ENCODE measurements around the gene MIEN1.
A peak's percentile ranks its signal among the peaks of the same experiment; 100 is the strongest.
"Not testable (repeated sequence)": the region's sequence is repeated elsewhere in the genome, so short reads cannot be mapped to it uniquely, and the experiment has no call there.

Gene MIEN1

DNA sequence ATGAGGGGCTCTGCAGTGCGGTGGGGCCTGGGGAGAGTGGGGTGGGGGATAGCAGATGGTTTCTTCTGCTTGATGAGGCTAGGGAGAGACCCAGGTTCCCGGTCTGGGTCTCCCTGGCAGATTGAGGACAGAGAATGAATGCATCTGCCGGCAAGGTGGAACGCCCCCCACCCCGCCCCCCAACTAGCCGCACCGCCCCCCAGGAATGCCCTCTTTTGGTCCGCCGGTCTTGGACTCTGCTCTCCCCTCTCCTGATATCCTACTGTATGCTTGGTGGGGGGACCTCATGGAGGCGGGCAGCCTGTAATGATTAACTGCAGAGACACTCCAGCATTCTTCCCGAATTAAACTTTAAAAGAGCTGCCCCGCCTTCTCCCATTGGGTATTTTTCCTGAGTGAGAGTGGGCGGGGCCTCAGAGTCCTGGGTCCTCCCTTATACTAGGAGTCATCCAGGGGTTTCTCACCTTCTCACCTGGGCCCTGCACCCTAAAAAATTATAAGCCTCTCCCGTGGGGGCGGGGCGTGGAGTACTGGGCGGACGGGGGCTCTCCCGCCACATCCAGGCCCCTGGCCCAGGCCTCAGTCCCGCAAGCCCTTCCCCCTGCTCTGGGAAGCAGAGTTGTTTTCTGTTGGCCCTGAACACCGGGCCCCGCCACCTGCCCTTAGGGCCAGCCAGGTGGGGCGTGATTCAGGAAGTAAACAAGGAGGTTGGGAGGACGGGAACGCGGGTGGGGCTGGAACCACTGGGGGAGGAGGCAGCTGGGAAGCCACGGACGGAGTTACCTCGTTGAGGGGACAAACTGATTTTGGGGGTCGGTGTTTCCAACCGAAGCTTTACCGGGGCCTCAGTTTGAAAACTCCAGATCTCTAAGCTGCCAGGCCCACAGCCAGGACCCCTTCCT lies 8.9 kb upstream of the MIEN1 start:
- peak; percentile 71 for DNase-seq

DNA sequence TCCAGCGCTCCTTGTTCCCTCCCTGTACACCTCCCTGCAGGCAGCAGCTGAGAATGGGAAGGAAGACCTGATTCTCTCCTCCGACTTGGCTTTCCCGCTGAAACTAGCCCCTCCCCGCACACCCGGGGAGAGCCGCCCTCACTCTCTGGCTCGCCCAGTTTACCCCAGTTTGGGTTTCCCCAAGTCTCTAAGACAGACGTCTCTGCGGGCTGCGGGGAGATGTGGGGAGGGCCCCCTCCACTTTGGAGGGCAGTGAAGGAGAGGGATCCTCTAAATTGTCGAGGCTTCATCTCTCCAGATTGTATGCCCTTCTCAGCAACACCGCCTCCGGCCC lies 8.2 kb upstream of the MIEN1 start:
- DNase-seq: peak; percentile 70

DNA sequence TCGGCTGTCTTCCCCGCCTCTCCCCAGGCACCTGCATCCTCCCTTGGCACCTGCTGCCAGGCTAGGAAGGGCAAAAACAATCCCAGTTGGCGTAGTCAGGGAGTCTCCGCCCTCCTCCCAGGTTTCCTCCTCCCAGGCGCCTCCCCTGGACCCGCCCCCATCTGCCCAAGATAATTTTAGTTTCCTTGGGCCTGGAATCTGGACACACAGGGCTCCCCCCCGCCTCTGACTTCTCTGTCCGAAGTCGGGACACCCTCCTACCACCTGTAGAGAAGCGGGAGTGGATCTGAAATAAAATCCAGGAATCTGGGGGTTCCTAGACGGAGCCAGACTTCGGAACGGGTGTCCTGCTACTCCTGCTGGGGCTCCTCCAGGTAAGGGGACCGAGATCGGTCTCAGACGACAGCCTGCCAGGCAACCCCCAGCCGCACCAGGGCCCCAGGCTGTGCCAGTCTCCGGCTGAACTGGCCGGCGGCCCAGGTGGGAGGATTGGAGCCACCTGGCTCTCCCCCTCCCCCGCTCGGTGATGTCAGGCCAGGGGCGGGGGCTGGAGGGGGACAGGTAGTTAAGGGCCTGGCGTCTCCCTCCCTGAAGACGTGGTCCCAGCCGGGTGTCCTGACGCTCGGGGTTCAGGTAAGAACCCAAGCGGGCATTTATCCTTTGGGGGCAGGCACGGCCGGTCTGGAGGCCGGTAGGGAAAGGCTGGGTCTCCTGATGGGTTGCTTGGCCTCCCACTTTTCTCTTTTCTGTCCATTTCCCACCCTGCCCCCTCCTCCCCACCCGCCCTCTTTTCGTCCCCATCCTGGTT lies 7.6 kb upstream of the MIEN1 start, which contains the start of gene GRB7:
TSS of gene GRB7 (plus strand) at position 179 of the 808 bp plus-strand sequence. CDS start 4,364 bp downstream, outside the sequence.
- DNase-seq: peak; percentile 75

DNA sequence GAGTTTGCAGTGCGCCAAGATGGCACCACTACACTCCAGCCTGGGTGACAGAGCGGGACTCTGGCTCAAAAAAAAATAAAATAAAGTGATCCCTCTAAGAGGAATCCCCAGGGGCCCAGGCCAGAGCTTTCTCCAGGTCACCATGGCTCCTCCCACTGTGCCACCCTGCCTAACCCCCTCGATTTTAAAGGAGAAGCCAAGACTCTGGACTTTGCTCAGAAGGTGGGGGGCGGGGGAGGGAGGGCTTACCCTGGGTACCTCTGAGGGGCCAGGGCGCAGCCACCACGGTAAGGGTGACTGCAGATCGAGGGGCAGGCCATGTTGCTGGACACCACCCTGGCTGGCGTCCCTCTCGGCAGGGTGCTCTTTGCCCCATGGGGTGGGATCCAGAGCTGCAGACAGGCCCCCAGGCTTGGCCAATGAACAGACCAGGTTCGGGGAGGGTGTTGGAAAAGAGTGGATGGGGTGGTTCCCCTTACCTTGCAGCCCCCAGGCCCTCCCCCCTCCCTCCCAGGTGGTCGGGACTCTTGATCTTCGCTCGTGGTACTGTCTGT lies 7.0 kb upstream of the MIEN1 start:
- no peak for DNase-seq

DNA sequence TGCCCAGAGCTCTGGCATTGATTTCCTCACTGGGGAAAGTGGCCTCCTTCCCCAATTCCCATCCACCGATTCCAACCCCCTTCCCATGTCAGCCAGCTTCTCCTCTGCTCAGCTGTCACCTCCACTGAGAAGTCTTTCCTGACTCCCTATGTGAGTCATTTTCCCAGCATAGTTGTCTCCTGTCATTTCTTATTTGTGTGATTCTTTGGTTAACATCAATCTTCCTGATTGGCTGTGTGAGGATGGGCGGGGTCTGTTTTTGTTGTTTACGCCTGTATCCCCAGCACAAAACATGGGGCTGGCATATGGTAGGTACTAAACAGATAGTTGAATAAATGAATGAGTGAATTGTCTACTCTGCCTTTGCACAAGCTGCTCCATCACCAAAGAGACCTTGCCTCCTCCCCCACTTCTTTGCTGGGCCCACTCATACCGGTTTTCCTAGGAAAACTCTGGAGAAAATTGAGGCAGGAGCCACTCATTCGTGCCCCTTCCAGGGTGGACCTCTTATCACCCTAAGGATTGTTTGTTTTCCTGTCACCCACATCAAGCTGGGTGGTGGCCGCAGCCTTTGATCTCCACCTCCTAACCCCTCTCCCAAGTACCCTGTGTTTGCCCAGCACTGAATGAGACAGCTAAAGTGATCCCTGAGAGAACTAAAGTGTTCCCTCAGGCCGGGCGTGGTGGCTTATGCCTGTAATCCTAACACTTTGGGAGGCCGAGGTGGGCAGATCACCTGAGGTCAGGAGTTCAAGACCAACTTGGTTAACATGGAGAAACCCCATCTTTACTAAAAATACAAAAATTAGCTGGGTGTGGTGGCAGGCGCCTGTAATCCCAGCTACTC lies 6.2 kb upstream of the MIEN1 start:
- peak; percentile 17 for DNase-seq

DNA sequence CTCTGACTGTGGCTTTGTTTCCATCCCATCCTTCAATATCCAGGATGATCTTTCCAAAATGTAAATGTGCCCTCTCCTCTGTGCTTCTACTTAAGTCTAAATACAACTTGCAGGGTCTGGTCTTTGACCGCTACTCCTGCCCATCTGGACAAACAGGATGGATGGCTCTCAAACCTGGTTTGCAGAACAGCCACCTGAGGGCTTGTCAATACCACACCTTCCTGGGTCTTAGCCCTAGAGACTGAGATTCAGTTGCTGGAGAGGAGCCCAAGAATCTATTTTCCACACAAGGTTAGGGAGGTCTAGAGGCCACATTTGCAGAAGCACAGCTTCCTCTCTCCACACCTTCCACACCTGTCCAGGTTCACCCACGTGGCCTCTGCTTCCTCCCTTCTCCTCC lies 5.5 kb upstream of the MIEN1 start:
- DNase-seq: no peak

DNA sequence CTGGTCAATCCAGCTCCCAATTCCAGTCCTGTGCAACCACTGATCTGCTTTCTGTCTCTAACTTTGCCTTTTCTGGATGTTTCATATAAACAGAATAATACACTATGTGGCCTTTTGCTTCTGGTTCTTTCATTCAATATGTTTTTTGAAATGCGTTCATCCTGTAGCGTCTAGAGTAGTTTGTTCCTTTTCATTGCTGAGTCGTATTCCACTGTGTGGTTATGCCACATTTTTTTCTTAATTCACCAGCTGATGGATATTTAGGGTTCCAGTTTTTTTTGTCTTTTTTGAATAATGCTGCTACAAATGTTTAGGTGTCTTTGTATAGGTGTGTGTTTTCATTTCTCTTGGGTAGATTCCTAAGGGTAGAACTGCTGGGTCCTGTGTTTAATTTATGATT lies 2.3 kb upstream of the MIEN1 start:
- no peak for DNase-seq

DNA sequence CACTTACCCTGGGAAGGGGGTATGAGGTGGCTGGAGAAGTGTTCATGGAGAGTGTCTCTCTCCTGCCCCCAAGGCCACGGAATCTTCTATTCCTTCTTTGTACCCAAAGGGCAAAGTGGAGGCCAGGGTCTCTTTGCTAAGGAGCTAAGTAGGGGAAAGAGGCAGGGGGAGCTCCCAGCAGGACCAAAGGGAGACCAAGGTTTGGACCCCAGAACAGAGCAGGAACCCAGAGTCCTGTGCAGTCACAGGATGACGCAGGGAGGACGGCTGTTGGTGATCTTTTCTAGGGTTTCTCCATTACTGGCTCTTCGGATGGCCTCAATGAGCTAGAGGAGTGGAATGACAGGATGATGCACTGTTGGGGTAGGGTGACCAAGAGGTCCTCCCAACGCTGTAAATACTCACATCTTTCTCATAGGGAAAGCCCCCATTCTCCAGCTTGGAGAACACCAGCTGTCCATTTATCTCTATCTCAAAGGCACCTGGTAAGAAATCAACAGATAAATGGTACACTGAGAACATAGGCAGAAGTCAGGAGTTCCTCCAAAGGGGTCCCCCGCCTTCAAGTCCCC lies 966 bp downstream of the MIEN1 start:
- DNase-seq: no peak

DNA sequence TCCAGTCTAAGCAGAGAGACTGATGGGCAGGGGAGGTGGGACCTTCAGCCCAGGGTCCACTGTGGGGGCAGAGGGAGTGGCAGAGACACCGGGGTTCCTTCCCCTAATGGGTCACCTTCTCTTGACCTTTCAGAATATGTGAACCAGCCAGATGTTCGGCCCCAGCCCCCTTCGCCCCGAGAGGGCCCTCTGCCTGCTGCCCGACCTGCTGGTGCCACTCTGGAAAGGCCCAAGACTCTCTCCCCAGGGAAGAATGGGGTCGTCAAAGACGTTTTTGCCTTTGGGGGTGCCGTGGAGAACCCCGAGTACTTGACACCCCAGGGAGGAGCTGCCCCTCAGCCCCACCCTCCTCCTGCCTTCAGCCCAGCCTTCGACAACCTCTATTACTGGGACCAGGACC lies 2.8 kb downstream of the MIEN1 start:
- DNase-seq: no peak

DNA sequence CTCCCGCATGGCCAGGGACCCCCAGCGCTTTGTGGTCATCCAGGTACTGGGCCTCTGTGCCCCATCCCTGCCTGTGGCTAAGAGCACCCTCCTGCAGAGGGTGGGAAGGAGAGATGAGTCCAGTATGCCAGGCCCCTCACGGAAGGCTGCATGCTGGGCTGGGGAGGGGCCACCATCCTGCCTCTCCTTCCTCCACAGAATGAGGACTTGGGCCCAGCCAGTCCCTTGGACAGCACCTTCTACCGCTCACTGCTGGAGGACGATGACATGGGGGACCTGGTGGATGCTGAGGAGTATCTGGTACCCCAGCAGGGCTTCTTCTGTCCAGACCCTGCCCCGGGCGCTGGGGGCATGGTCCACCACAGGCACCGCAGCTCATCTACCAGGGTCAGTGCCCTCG lies 3.7 kb downstream of the MIEN1 start:
- DNase-seq: no peak

DNA sequence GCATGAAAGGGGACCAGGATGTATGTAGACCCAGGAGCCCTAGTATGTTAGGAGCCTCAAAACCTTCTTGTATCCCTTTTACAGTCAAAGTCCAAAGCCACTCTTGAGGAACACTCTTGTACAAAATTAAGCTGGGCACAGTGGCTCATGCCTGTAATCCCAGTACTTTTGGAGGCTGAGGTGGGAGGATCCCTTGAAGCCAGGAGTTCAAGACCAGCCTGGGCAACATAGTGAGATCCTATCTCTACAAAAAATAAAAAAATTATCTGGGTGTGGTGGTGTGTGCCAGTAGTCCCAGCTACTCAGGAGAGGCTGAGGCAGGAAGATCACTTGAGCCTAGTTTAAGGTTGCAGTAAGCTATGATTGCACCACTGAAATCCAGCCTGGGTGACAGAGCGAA lies 4.4 kb downstream of the MIEN1 start:
- not testable (repeated sequence) for DNase-seq

DNA sequence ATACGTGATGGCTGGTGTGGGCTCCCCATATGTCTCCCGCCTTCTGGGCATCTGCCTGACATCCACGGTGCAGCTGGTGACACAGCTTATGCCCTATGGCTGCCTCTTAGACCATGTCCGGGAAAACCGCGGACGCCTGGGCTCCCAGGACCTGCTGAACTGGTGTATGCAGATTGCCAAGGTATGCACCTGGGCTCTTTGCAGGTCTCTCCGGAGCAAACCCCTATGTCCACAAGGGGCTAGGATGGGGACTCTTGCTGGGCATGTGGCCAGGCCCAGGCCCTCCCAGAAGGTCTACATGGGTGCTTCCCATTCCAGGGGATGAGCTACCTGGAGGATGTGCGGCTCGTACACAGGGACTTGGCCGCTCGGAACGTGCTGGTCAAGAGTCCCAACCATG lies 5.6 kb downstream of the MIEN1 start:
- DNase-seq: no peak

DNA sequence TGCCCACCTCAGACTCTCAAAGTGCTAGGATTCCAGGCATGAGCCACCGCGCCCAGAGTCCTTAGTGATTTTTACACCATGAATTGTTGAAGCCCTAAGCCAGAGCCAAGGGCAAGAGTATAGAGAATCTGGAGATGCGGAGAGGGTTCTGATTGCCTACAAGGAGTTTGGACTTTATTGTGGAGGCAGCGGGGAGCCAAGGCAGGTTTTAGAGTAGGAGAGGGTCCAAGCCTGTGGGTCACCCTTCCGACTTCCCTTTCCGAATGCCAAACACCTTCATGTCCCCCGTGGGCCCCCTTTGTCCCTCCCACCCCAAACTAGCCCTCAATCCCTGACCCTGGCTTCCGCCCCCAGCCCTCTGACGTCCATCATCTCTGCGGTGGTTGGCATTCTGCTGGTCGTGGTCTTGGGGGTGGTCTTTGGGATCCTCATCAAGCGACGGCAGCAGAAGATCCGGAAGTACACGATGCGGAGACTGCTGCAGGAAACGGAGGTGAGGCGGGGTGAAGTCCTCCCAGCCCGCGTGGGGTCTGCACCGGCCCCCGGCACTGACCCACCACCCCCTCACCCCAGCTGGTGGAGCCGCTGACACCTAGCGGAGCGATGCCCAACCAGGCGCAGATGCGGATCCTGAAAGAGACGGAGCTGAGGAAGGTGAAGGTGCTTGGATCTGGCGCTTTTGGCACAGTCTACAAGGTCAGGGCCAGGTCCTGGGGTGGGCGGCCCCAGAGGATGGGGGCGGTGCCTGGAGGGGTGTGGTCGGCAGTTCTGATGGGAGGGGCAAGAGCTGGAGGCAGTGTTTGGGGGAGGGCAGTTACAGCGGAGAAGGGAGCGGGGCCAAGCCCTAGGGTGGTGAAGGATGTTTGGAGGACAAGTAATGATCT lies 7.1 kb downstream of the MIEN1 start:
- DNase-seq: no peak

DNA sequence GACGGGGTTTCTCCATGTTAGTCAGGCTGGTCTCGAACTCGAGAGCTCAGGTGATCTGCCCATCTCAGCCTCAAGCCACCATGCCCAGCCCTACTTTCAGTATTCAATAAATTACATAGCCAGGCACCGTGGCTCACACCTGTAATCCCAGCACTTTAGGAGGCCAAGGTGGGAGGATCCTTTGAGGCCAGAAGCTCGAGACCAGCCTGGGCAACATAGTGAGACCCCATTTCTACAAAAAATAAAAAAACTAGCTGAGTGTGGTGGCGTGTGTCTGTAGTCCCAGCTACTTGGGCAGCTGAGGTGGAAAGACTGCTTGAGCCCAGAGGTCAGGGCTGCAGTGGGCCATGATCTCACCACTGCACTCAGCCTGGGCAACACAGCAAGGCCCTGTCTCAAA lies 8.2 kb downstream of the MIEN1 start:
- no peak for DNase-seq

DNA sequence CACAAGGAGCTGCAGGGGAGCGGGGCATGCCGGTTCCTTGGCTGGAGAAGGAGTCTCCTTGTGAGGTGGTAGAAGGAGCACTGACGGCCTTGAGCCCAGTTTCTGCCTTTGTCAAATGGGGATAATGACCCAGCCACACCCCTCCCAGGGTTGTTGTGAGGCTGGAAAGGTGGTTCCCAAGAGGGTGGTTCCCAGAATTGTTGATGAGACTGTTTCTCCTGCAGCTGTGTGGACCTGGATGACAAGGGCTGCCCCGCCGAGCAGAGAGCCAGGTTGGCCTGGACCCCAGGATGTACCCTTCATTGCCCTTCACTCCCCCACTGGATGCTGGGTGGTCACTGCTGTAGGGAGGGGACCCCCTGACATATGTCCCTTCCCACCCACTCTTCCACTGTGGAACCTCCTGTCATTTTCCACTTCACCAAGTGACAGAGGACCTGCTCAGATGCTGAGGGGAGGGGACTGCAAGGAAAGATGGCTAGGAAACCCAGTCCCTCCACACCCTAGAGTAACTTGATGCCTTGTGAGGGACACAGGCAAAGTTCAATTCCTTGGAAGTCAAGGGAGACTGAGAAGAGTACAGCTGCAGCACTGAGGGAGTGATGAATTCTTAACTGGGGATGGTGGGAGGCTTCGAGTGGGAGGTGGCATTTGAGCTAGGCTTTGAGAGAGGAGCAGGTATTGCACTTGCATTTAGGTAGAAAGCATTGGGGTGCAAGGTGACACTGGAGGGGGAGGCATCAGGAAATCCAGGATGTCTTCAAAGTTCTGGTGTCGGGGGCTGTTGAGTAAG lies 10.6 kb downstream of the MIEN1 start:
- DNase-seq: no peak

DNA sequence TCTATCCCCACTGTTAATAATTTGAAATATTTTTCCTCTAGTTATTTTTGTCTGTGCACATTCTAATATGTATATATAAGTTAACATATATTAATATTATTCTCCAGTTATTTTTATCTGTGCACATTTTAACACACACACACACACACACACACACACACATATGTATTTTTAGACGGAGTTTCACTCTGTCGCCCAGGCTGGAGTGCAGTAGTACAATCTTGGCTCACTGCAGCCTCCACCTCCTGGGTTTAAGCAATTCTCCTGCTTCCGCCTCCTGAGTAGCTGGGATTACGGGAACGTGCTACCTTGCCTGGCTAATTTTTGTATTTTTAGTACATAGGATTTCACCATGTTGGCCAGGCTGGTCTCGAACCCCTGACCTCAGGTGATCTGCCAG lies 12.7 kb downstream of the MIEN1 start:
- DNase-seq: no peak

DNA sequence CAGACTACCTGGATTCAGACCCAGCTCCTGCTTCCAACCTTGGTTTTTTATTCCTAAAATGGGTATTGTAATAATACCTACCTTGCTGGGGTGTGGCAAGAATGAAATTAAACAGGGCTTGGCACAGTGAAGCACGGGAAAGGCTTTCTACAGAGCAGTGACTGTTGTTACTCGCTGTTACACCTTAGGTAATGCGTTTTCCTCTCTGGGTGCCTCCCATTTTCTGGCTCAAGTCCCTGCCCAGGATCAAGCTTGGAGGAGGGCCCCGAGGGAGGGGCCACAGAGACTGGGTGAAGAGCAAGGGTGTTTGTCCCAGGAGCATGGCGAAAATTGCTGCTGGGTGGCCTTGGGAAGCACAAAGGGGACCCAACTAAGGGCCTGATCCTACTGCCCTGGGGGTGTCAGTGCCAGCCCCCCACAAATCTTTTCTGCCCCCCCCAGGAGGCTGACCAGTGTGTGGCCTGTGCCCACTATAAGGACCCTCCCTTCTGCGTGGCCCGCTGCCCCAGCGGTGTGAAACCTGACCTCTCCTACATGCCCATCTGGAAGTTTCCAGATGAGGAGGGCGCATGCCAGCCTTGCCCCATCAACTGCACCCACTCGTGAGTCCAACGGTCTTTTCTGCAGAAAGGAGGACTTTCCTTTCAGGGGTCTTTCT lies 13.3 kb downstream of the MIEN1 start:
- DNase-seq: peak; percentile 42

DNA sequence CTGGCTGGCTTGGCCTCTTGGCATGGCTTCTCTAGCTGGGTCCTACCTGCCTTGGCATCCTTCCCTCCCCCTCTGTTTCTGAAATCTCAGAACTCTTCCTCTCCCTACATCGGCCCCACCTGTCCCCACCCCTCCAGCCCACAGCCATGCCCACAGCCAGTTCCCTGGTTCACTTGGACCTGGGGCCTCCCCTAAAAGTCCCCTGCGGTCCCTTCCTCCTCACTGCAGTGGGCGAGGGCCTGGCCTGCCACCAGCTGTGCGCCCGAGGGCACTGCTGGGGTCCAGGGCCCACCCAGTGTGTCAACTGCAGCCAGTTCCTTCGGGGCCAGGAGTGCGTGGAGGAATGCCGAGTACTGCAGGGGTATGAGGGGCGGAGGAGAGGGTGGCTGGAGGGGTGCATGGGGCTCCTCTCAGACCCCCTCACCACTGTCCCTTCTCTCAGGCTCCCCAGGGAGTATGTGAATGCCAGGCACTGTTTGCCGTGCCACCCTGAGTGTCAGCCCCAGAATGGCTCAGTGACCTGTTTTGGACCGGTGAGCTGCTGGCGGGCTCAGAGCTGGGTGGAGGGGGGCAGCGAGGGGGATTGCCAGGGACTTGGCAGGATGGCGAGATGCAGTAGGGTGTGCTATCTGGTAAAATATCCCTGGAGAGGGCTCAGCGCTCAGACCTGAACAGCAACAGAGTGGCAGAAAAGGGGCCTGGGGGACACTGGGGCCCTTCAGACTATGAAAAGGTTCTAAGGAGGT lies 14.1 kb downstream of the MIEN1 start:
- DNase-seq: no peak

DNA sequence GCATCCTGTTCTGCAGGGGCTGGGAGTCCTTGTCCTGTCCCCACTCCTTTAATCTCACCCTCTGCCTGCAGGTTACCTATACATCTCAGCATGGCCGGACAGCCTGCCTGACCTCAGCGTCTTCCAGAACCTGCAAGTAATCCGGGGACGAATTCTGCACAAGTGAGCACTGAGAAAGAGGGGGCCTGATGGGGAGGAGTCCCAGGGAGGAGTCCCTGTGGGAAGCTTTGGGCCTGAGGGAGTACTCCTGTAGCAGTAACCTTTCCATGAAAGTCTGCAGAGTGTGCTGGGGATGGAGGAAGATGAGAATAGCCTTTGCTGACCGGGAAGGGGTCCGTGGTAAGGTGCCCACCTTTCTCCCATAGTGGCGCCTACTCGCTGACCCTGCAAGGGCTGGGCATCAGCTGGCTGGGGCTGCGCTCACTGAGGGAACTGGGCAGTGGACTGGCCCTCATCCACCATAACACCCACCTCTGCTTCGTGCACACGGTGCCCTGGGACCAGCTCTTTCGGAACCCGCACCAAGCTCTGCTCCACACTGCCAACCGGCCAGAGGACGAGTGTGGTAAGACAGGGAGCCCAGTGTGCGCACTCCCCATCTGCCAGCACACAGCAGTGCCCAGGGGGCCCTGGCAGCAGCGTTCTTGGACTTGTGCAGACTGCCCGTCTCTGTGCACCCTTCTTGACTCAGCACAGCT lies 14.8 kb downstream of the MIEN1 start:
- no peak for DNase-seq
